Measurements from ENCODE around the gene LRRC56. TPM values are rescaled to one million over a fixed set of nuclear protein-coding genes. Genes with fewer than 3 reads are reported as not detected.

Gene LRRC56
- total RNA-seq, 4 donors from 2014 or later: 1.7 to 2.4 (median 2.1) TPM

DNA sequence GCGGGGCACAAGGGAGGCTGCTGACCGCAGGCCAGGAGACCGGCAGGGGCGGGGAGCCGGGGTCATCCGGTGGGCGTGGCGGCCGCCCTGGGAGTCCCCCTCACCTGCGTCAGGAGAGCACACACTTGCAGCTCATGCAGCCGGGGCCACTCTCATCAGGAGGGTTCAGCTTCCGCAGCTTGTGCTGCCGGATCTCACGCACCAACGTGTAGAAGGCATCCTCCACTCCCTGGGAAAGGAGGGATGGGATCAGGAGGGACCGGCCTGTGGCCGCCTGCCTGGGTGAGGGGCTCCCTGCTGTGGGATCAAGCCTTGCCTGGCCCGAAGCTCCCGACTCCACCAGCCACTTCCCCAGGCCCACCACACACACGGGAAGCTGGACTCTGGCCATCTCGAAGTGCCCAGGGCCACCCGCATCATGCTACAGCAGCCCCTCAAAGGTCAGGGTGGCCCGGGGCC is 4.8 kb upstream of the LRRC56 start:
- peak in 1 of 2 donors; percentile 79 for DNase-seq (ENCODE audit: low spot score in 2 of 2)
- 66% methylated on average over 7 of the region's 23 CpGs for WGBS

DNA sequence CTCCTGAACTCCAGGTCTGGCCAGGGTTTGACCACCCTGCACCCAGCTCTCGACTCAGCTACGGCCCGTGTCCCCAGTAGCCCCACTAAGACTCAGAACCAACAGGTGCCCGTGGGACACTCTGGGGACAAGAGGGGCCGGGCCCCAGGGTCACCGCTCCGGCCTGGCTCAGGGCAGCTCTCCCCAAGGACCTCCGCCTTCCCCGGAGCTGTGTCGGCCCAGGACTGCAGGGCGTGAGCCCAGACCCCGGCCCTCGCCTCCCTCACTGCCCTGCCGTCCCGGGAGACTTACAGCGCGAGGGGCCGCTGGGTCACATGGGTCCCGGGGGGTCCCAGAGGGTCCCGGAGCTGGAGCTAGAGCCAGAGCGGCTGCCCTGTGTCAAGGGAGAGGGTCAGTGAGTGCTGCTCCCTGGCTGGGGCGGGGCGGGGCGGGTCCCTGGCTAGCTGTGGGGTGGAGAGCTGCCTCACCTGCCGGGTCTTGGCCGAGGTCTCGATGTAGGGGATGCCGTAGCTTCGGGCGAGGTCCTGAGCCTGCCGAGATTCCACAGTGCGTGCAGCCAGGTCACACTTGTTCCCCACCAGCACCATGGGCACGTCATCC is 4.2 kb upstream of the LRRC56 start:
- H3K4me3 ChIP-seq: peak overlapping the region; percentile 91
- WGBS: 62% methylated on average over 14 of the region's 33 CpGs
- peak; percentile 71 to 79 for DNase-seq (ENCODE audit: low spot score in 2 of 2)

More for the DNA sequence above, 4.8 kb upstream of the LRRC56 start:
- H3K27ac ChIP-seq: no peak overlapping the region
- H3K36me3 ChIP-seq: peaks cover 31% of the 10 kb centered on the region
- no peaks in the 10 kb centered on the region for H3K9me3 ChIP-seq
- H3K27me3 ChIP-seq: no peaks in the 10 kb centered on the region
- H3K4me3 ChIP-seq: no peak overlapping the region
- H3K4me1 ChIP-seq: peaks cover 47% of the 10 kb centered on the region
- TF ChIP-seq, protein P1, sequence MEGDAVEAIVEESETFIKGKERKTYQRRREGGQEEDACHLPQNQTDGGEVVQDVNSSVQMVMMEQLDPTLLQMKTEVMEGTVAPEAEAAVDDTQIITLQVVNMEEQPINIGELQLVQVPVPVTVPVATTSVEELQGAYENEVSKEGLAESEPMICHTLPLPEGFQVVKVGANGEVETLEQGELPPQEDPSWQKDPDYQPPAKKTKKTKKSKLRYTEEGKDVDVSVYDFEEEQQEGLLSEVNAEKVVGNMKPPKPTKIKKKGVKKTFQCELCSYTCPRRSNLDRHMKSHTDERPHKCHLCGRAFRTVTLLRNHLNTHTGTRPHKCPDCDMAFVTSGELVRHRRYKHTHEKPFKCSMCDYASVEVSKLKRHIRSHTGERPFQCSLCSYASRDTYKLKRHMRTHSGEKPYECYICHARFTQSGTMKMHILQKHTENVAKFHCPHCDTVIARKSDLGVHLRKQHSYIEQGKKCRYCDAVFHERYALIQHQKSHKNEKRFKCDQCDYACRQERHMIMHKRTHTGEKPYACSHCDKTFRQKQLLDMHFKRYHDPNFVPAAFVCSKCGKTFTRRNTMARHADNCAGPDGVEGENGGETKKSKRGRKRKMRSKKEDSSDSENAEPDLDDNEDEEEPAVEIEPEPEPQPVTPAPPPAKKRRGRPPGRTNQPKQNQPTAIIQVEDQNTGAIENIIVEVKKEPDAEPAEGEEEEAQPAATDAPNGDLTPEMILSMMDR (IDR thresholded peaks at IDR 0.05): no peak
- TF ChIP-seq POLR2AphosphoS5 (IDR thresholded peaks at IDR 0.05): no peak
- no peak for TF ChIP-seq POLR2A (IDR thresholded peaks at IDR 0.05)
- TF ChIP-seq EP300 (IDR thresholded peaks at IDR 0.05): no peak

GRCh38 chr11:533586-534395 is 3.5 kb upstream of the LRRC56 start:
- peak overlapping the region; percentile 91 for H3K4me3 ChIP-seq
- no peaks in the 10 kb centered on the region for H3K9me3 ChIP-seq
- no peaks in the 10 kb centered on the region for H3K27me3 ChIP-seq
- H3K27ac ChIP-seq: peak overlapping the region; percentile 20
- peaks cover 52% of the 10 kb centered on the region for H3K4me1 ChIP-seq
- DNase-seq (ENCODE audit: low spot score in 2 of 2): peak; percentile 69 to 80
- WGBS: 78% methylated on average over 18 of the region's 37 CpGs
- peaks cover 31% of the 10 kb centered on the region for H3K36me3 ChIP-seq
- TF ChIP-seq EP300 (IDR thresholded peaks at IDR 0.05): no peak
- TF ChIP-seq POLR2AphosphoS5 (IDR thresholded peaks at IDR 0.05): no peak
- TF ChIP-seq POLR2A (IDR thresholded peaks at IDR 0.05): no peak
- TF ChIP-seq, protein P1 (IDR thresholded peaks at IDR 0.05): no peak

More for the DNA sequence above, 4.2 kb upstream of the LRRC56 start:
- Histone ChIP-seq H3K27ac (no peak overlapping the region), H3K9me3 (no peaks in the 10 kb centered on the region), H3K36me3 (peaks cover 31% of the 10 kb centered on the region), H3K27me3 (no peaks in the 10 kb centered on the region), H3K4me1 (peaks cover 52% of the 10 kb centered on the region)
- no peak for TF ChIP-seq POLR2AphosphoS5 (IDR thresholded peaks at IDR 0.05)
- TF ChIP-seq POLR2A (IDR thresholded peaks at IDR 0.05): no peak
- TF ChIP-seq, protein P1 (IDR thresholded peaks at IDR 0.05): no peak
- TF ChIP-seq EP300 (IDR thresholded peaks at IDR 0.05): no peak

- DNase-seq (ENCODE audit: low spot score in 2 of 2): peak; percentile 85 to 88
- Histone ChIP-seq H3K27me3 (no peaks in the 10 kb centered on the region), H3K9me3 (no peaks in the 10 kb centered on the region), H3K4me3 (peak overlapping the region; percentile 91), H3K36me3 (peaks cover 31% of the 10 kb centered on the region), H3K27ac (peak overlapping the region; percentile 96), H3K4me1 (peaks cover 52% of the 10 kb centered on the region)
- TF ChIP-seq POLR2A (IDR thresholded peaks at IDR 0.05) (no peak), POLR2AphosphoS5 (IDR thresholded peaks at IDR 0.05) (peak in 2 of 3 donors; percentile 89 to 92), EP300 (IDR thresholded peaks at IDR 0.05) (no peak)
- TF ChIP-seq, protein P1 (IDR thresholded peaks at IDR 0.05): no peak
- WGBS: 73% methylated on average over 3 of the region's 66 CpGs
Observed at GRCh38 chr11:534396-535209, 2.7 kb upstream of the LRRC56 start.

All from suprapubic skin (tissue), 4 donors.